ENCODE measurements around the gene HPCAL1. TPM values are rescaled to one million over a fixed set of nuclear protein-coding genes. Genes with fewer than 3 reads are reported as not detected.

The HPCAL1 gene
- total RNA-seq, 1 experiment from 2014 or later = 35.1 TPM

GRCh38 chr2:10413991-10414451, 111.3 kb downstream of the HPCAL1 start:
- H3K27me3 Mint-ChIP-seq (ENCODE audit: unreplicated experiment) = no peaks in the 10 kb centered on the region
- peak; percentile 77 for DNase-seq
- H3K4me1 Mint-ChIP-seq (ENCODE audit: low read depth, unreplicated experiment) = peaks cover 27% of the 10 kb centered on the region
- H3K9me3 Mint-ChIP-seq (ENCODE audit: low read depth, unreplicated experiment) = no peaks in the 10 kb centered on the region
- H3K4me3 Mint-ChIP-seq (ENCODE audit: low read depth, unreplicated experiment) = no peak overlapping the region
- CTCF ChIA-PET = interaction anchor here (1.8 kb wide), 1 partner anchor 20 kb away, joined by 8 read pairs; no protein-coding TSS in a partner anchor
- H3K36me3 Mint-ChIP-seq (ENCODE audit: insufficient read depth, unreplicated experiment) = peaks cover 12% of the 10 kb centered on the region
- no TSS peak for BruUV-seq (replicated peaks)
- no peak for TF ChIP-seq CTCF (IDR thresholded peaks at IDR 0.05; ENCODE audit: unreplicated experiment)
- intact Hi-C loops (cut with micrococcal nuclease; ENCODE audit: unreplicated experiment) = no loop called here
- H3K27ac Mint-ChIP-seq (ENCODE audit: unreplicated experiment) = peak overlapping the region; percentile 36

- CTCF ChIA-PET = interaction anchor here (1.8 kb wide), 1 partner anchor 20 kb away, joined by 8 read pairs; no protein-coding TSS in a partner anchor
- no peaks in the 10 kb centered on the region for H3K9me3 Mint-ChIP-seq (ENCODE audit: low read depth, unreplicated experiment)
- no TSS peak for BruUV-seq (replicated peaks)
- H3K4me3 Mint-ChIP-seq (ENCODE audit: low read depth, unreplicated experiment) = no peak overlapping the region
- DNase-seq = no peak
- H3K36me3 Mint-ChIP-seq (ENCODE audit: insufficient read depth, unreplicated experiment) = peaks cover 9% of the 10 kb centered on the region
- peaks cover 26% of the 10 kb centered on the region for H3K4me1 Mint-ChIP-seq (ENCODE audit: low read depth, unreplicated experiment)
- intact Hi-C loops (cut with micrococcal nuclease; ENCODE audit: unreplicated experiment) = no loop called here
- no peak overlapping the region for H3K27ac Mint-ChIP-seq (ENCODE audit: unreplicated experiment)
- no peak for TF ChIP-seq CTCF (IDR thresholded peaks at IDR 0.05; ENCODE audit: unreplicated experiment)
- H3K27me3 Mint-ChIP-seq (ENCODE audit: unreplicated experiment) = no peaks in the 10 kb centered on the region
Measured at GRCh38 chr2:10414591-10414990, 111.9 kb downstream of the HPCAL1 start.

- CTCF ChIA-PET = no interaction called here
- H3K27me3 Mint-ChIP-seq (ENCODE audit: unreplicated experiment) = no peaks in the 10 kb centered on the region
- H3K36me3 Mint-ChIP-seq (ENCODE audit: insufficient read depth, unreplicated experiment) = peaks cover 6% of the 10 kb centered on the region
- no peaks in the 10 kb centered on the region for H3K9me3 Mint-ChIP-seq (ENCODE audit: low read depth, unreplicated experiment)
- intact Hi-C loops (cut with micrococcal nuclease; ENCODE audit: unreplicated experiment) = no loop called here
- H3K4me1 Mint-ChIP-seq (ENCODE audit: low read depth, unreplicated experiment) = peaks cover 26% of the 10 kb centered on the region
- no peak overlapping the region for H3K4me3 Mint-ChIP-seq (ENCODE audit: low read depth, unreplicated experiment)
- H3K27ac Mint-ChIP-seq (ENCODE audit: unreplicated experiment) = no peak overlapping the region
- DNase-seq = no peak
- BruUV-seq (replicated peaks) = no TSS peak
- no peak for TF ChIP-seq CTCF (IDR thresholded peaks at IDR 0.05; ENCODE audit: unreplicated experiment)
Measured at GRCh38 chr2:10415048-10415447, 112.3 kb downstream of the HPCAL1 start.

- no peaks in the 10 kb centered on the region for H3K27me3 Mint-ChIP-seq (ENCODE audit: unreplicated experiment)
- H3K9me3 Mint-ChIP-seq (ENCODE audit: low read depth, unreplicated experiment) = no peaks in the 10 kb centered on the region
- CTCF ChIA-PET = no interaction called here
- BruUV-seq (replicated peaks) = no TSS peak
- H3K36me3 Mint-ChIP-seq (ENCODE audit: insufficient read depth, unreplicated experiment) = peaks cover 4% of the 10 kb centered on the region
- no peak overlapping the region for H3K4me3 Mint-ChIP-seq (ENCODE audit: low read depth, unreplicated experiment)
- TF ChIP-seq CTCF (IDR thresholded peaks at IDR 0.05; ENCODE audit: unreplicated experiment) = no peak
- peaks cover 26% of the 10 kb centered on the region for H3K4me1 Mint-ChIP-seq (ENCODE audit: low read depth, unreplicated experiment)
- intact Hi-C loops (cut with micrococcal nuclease; ENCODE audit: unreplicated experiment) = no loop called here
- DNase-seq = no peak
- H3K27ac Mint-ChIP-seq (ENCODE audit: unreplicated experiment) = no peak overlapping the region
Measured at GRCh38 chr2:10415640-10416039, 112.9 kb downstream of the HPCAL1 start.
